ENCODE results near the gene RAB27B.

DNA sequence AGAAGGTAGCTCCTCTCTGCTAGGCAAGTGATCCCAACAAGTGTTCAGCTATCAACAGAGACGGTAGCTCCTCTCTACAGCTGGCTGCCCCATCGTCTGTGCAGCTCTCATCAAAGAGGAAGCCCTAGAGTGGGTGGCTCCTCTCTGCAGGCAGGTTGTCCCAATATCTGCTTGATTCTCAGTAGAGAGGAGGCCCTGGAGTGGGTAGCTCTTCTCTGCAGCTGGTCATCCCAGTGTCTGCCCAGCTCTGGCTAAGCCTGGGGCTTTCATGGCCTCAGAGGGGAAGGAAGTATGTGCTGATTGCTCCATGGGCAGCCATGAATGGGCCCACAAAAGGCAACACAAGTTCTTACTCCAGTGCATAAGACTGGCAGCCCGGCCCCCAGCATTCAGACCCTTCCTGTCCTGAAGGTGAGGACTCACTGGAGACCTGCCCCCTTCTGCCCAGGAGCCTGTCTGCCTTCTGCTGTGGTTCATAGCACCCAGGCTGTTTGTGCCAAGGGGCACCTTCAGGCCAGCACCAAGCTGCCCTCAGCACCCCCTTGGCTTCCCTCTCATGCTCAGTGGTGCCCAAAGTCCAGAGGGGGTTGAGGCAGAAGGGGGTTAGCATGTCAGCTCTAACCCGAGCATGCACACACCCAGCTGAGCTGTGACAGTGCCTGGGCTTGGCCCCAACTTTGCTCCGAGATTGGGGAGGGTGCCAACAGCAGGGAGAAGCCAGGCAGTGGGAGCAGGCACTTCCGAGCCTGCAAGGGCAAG is 82.1 kb downstream of the RAB27B start:
- no peak for TF ChIP-seq POLR2AphosphoS5 (IDR thresholded peaks at IDR 0.05)
- TF ChIP-seq, protein P1, sequence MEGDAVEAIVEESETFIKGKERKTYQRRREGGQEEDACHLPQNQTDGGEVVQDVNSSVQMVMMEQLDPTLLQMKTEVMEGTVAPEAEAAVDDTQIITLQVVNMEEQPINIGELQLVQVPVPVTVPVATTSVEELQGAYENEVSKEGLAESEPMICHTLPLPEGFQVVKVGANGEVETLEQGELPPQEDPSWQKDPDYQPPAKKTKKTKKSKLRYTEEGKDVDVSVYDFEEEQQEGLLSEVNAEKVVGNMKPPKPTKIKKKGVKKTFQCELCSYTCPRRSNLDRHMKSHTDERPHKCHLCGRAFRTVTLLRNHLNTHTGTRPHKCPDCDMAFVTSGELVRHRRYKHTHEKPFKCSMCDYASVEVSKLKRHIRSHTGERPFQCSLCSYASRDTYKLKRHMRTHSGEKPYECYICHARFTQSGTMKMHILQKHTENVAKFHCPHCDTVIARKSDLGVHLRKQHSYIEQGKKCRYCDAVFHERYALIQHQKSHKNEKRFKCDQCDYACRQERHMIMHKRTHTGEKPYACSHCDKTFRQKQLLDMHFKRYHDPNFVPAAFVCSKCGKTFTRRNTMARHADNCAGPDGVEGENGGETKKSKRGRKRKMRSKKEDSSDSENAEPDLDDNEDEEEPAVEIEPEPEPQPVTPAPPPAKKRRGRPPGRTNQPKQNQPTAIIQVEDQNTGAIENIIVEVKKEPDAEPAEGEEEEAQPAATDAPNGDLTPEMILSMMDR (IDR thresholded peaks at IDR 0.05): no peak
- TF ChIP-seq POLR2A (IDR thresholded peaks at IDR 0.05): no peak
- TF ChIP-seq EP300 (IDR thresholded peaks at IDR 0.05): no peak
